Measurements from ENCODE around the gene LRP5.

GRCh38 chr11:68471360-68472340 lies 159.3 kb downstream of the LRP5 start:
- no peak for TF ChIP-seq GATA3 (IDR thresholded peaks at IDR 0.05; ENCODE audit: low read depth, low read length)
- TF ChIP-seq GATA2 (IDR thresholded peaks at IDR 0.05; ENCODE audit: low read depth, low read length), result no peak

Data from SH-SY5Y (cell line).